Measurements from ENCODE around the gene LARGE1.

DNA sequence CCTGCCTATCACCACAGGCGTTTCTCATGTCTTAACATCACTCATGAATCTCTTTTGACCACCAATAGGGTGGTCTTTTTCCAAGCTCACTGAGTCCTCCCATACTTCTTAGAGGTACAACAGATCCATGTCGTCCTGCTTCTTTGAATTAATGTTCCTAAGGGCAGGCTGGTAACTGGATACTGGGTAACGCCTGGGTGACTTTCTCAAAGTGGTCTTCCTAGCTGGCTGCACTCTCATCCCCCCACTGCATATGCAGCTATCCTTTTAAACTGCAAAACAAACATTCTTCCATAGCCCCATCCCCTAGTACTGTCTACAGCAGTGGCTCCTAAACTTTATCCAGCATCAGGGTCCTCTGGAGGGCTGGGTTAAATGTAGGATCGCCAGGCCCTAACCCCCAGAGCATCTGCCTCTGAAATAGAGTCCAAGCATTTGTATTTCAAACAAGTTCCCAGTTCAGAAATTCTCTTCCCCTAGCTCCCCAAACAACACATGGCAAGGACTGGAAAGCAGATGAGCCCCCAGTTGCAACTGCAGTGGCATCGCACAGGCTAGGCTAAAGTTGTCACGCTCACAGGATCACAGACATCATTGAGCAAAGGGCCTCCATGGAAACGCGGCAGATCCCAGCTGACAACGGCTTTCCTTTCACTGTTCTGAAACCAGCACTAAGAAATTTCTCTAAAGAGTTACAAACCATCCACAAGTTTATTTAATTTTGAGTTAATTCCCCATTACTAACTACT lies 204.9 kb downstream of the LARGE1 start:
- TF ChIP-seq CTCF (IDR thresholded peaks at IDR 0.05 in 8 of 11, conservative IDR thresholded peaks at IDR 0.05 in 3 of 11) = no peak
- TF ChIP-seq POLR2A (IDR thresholded peaks at IDR 0.05) = no peak
